Activated CD4-positive, alpha-beta T cell treated with anti-CD3 and anti-CD28 coated beads for 4 hours (primary cell): ENCODE data around the gene CACNG7.

Experiments used
- DNase-seq, 2 donors: peaks; one replicate each; pipeline ENCODE4 v3.0.0-alpha.2; 2020

Gene CACNG7

GRCh38 chr19:53879140-53880081, 29.7 kb upstream of the CACNG7 start:
- peak; percentile 66 to 73 for DNase-seq

- no peak for DNase-seq
Observed at GRCh38 chr19:53880711-53881481, 28.2 kb upstream of the CACNG7 start.

- DNase-seq: peak; percentile 51 to 53
Observed at GRCh38 chr19:53881482-53882390, 27.3 kb upstream of the CACNG7 start, which contains the start of gene PRKCG. PRKCG (plus strand) TSS chr19:53882197; CDS start chr19:53882495, 298 bp downstream.

GRCh38 chr19:53882391-53883050, 26.6 kb upstream of the CACNG7 start:
- DNase-seq: no peak

DNA sequence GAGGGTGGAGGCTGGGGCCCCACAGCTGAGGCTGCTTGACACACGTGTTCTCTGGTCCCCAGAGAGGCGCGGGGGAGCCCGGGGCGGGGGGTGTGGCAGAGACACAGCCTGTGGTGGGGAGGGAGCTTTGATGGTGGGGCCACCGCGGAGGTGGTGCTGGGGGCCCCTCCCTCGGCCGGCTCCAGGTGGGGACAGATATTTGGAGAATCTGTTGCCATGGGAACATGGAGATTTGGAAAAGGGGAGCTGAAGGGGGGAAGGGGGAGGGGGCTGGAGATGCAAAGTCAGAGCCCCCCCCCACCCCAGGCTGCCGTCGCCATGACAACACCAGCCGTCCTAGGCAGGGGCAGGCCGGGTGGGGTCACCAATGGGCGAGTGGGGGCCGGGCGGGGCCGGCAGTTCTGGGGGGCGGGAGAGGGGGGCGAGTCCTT, 25.8 kb upstream of the CACNG7 start:
- peak in 1 of 2 donors; percentile 14 for DNase-seq

DNA sequence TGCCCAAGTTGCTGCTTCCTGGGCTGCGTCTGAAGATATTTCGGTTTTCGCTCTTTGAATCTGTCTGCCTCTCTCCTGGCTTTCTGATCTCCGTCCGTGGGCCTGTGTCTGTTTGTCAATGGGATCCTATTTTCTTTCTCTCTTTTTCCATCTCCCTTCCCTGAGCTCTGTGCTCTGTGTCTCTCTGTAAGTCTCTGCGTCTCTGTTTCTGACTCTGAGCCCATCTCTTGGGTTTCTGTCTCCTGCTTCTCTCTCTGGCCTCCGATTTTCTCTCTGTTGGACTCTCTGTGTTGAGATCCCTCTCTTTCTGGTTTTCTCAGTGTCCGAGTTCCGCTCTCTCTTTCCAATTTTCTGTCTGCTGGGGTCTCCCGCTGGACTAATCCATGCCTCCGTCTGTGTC, 25.3 kb upstream of the CACNG7 start:
- no peak for DNase-seq

DNA sequence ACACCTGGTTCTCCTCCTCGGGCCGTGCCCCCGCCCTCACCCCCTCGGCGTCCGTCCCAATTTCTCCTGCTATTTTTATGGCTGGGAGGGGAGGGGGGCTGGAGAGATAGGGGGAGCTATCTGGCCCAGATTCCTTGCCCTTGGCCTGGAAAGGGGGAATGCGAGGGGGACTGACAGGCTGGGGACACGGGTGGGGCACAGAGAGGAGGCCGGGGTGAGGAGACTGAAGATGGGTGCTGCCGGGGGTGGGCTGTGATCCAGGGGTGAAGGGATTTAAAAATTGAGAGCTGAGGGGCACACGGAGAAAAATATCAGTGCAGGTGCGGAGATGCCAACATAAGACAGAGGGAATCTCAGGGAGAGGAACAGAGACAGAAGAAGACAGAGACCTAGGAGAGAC, 24.8 kb upstream of the CACNG7 start:
- no peak for DNase-seq

DNA sequence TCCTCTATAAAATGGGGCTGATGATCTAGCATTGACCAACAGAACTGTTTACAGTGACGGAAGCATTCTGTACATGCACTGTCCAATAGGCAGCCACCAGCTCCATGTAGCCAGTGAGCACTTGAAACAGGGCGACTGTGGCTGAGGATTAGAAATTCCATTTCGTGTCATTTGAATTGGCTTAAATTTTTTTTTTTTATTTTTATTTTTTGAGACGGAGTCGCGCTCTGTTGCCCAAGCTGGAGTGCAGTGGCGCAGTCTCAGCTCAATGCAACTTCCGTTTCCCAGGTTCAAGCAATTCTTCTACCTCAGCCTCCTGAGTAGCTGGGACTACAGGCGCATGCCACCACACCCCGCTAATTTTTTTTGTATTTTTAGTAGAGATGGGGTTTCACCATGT, 24.0 kb upstream of the CACNG7 start:
- no peak for DNase-seq

DNA sequence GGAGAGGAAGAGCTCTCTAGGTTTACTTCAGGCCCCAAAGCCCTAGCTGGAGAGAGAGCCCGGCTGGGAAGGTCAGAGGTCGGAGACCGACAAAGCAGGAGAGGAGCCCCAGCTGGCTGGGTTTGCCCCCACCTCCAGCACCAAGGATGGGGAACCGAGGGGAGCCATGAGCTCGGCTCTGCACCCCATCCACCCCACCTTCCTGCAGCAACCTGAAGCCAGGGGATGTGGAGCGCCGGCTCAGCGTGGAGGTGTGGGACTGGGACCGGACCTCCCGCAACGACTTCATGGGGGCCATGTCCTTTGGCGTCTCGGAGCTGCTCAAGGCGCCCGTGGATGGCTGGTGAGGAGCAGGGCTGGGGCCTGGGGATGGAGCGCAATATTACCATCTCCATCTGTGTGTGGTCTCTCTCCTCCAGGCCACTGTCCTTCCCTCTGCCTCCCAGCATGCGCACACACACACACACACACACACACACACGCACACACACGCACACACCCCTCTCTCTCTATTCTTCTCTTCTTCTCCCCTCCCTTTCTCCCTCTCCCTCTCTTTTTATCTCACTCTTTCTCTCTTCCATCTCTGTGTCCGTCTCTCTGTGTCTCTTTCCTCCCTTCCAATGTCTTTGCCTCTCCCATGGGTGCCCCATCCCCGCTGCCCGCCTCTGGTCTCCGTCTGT, 16.6 kb upstream of the CACNG7 start:
- no peak for DNase-seq

DNA sequence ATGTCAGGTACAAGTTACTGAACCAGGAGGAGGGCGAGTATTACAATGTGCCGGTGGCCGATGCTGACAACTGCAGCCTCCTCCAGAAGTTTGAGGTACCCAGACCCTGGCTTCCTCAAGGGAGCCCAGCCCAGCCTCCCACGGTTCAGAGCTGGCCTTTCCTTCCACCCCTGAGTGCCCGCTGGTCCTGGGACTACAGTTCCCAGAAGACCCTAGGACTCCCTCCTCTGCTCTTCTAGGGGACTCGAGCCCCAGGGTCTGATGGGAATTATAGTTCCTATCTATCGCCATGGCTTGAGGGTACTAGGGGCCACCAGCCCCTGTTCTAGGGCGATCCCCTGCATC, 16.1 kb upstream of the CACNG7 start:
- no peak for DNase-seq

DNA sequence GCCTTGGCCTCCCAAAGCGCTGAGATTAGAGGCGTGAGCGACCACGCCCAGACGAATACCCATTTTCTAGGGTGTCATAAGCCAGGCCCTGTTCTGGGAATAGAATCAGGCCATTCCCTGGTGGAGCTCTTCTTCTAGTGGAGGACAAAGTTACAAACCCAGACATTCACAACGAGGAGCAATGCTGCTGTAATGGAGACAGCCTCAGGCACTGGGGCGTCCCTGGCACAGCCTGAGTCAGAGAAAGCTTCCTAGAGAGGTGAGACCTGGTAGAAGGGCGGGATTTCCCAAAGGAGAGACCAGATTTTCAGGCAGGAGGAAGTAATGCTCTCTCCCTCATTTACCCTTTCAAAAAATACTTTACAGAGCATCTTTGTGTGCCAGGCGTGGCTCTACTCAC, 14.4 kb upstream of the CACNG7 start:
- DNase-seq: no peak

- no peak for DNase-seq
Observed at GRCh38 chr19:53896682-53897081, 12.4 kb upstream of the CACNG7 start.

GRCh38 chr19:53897459-53897858, 11.6 kb upstream of the CACNG7 start:
- no peak for DNase-seq

- DNase-seq: no peak
Observed at GRCh38 chr19:53898166-53898565, 10.9 kb upstream of the CACNG7 start.

GRCh38 chr19:53898636-53899341, 10.3 kb upstream of the CACNG7 start:
- DNase-seq: no peak

- no peak for DNase-seq
Observed at GRCh38 chr19:53900191-53900860, 8.8 kb upstream of the CACNG7 start.

DNA sequence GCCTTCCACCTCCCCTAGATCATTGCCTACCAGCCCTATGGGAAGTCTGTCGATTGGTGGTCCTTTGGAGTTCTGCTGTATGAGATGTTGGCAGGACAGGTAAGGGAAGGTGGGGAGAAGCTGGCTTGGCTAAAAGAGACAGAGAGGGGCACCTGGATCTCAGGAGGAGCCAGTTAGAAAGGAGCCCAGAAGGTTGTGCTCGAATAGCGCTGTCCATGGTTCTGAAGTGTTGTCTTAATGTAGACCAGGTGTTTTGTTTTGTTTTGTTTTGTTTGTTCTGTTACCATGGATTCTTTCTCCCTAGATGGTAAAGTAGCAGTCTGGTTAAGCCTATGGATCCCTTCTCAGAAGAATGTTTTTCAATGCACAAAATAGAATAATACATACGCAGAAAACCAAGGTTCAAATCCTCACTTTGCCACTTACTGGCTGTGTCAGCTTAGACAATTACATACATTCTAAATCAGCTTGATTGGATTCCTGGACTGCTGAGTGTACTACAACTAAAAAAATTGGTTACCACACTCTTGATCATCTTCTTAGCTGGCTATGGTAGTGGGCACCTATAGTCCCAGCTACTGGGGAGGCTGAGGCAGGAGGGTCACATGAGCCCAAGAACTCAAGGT, 5.9 kb upstream of the CACNG7 start:
- DNase-seq: peak; percentile 30 to 31

- DNase-seq: no peak
Observed at GRCh38 chr19:53904909-53905308, 4.2 kb upstream of the CACNG7 start.

- DNase-seq: no peak
Observed at GRCh38 chr19:53905787-53906186, 3.3 kb upstream of the CACNG7 start.
